Spleen (tissue), 7 donors: ENCODE data around the gene CPLX1.

Experiments used
- POLR2A ChIP-seq, 3 donors: fragments of 450-650 bp; IDR thresholded peaks; one replicate each; pipeline ENCODE4 v1.5.1; 2017; ENCODE audit warnings: antibody characterized with exemption in 3 of 3, mild to moderate bottlenecking in 1 of 3
- POLR2AphosphoS5 ChIP-seq, 3 donors: sonication (generic); formaldehyde crosslinking; IDR thresholded peaks; one replicate each; pipeline ENCODE4 v1.5.1; 2017; ENCODE audit warnings: antibody characterized with exemption in 3 of 3
- TF ChIP-seq, protein P1 (sequence below), 11 experiments: fragments of 200-600 bp in 7 of 11; fragments of 450-650 bp in 4 of 11; sonication (generic) in 4 of 11; IDR thresholded peaks in 8 of 11; conservative IDR thresholded peaks in 3 of 11; 1 replicate in 7 of 11; 2 replicates in 4 of 11; pipeline versions ENCODE4 v1.4.0 to v1.8.0; 2016 to 2021; ENCODE audit warnings: antibody characterized with exemption in 11 of 11, inconsistent platforms in 4 of 11, mild to moderate bottlenecking in 1 of 11
- donor health status: DM: no; HTN: no; CAD: no; lungs with moderate emphysema.
- donor health status: DM: no; HTN: no; CAD: no.
- donor health status: DM: no; HTN: no; CAD: no.

DNA sequence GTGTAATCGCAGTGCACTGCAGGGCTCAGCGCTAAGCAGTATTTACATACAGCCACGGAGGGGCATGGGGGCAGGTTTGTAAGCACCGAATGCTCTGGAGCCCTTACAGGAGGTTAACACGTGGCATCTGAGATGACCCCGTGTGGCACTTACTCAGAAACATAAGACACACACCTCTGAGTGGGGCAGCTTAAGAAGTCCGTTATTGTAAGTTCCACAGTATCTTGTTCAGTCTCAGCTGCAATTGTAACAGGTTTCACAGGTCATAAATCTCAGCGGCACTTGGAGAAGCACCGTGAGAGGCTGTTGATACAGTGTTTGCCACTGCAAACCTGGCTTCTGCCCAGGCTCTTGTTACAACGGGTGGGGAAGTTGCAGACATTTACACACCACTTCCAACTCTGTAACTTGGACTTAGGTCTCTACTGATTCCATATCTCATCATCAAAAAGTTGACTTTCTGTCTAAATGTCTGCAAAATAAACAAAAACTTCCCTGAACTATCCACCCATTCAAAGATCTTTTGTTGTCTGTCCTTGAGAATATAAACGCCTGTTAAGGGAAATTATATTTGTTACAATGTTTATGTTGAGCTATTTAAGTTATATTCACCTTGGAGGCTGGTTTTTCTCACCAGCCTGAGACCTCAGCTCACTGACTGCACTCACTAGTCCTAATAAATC lies 10.3 kb downstream of the CPLX1 start:
- TF ChIP-seq, protein P1, sequence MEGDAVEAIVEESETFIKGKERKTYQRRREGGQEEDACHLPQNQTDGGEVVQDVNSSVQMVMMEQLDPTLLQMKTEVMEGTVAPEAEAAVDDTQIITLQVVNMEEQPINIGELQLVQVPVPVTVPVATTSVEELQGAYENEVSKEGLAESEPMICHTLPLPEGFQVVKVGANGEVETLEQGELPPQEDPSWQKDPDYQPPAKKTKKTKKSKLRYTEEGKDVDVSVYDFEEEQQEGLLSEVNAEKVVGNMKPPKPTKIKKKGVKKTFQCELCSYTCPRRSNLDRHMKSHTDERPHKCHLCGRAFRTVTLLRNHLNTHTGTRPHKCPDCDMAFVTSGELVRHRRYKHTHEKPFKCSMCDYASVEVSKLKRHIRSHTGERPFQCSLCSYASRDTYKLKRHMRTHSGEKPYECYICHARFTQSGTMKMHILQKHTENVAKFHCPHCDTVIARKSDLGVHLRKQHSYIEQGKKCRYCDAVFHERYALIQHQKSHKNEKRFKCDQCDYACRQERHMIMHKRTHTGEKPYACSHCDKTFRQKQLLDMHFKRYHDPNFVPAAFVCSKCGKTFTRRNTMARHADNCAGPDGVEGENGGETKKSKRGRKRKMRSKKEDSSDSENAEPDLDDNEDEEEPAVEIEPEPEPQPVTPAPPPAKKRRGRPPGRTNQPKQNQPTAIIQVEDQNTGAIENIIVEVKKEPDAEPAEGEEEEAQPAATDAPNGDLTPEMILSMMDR (IDR thresholded peaks at IDR 0.05 in 8 of 11, conservative IDR thresholded peaks at IDR 0.05 in 3 of 11), result no peak
- TF ChIP-seq POLR2A (IDR thresholded peaks at IDR 0.05), result no peak
- no peak for TF ChIP-seq POLR2AphosphoS5 (IDR thresholded peaks at IDR 0.05)
